ENCODE data around the gene SLC2A3. TPM values are rescaled to one million over a fixed set of nuclear protein-coding genes. Genes with fewer than 3 reads are reported as not detected.
"Not testable (repeated sequence)": the region's sequence is repeated elsewhere in the genome, so short reads cannot be mapped to it uniquely, and the experiment has no call there.

SLC2A3 gene
- total RNA-seq, 1 experiment from 2014 or later: 10.5 TPM

GRCh38 chr12:7972734-7973456 lies 36.9 kb upstream of the SLC2A3 start:
- Histone ChIP-seq H3K27me3 (ENCODE audit: insufficient read depth, low read length) (no peaks in the 10 kb centered on the region), H3K36me3 (ENCODE audit: control insufficient read depth in 1 of 2, insufficient read depth in 2 of 2, low read length in 2 of 2) (no peaks in the 10 kb centered on the region), H2AFZ (ENCODE audit: low read depth, low read length, poor library complexity, severe bottlenecking) (peak overlapping the region; percentile 26), H3K4me2 (ENCODE audit: low read length) (0 out of 2 replicates have a peak overlapping the region, but pooled peaks have one; percentile 50), H3K4me1 (ENCODE audit: control insufficient read depth in 1 of 2, insufficient read depth in 2 of 2, low read length in 2 of 2) (peaks cover 17 to 48% of the 10 kb centered on the region in 2 experiments), H3K9me2 (ENCODE audit: insufficient read depth) (no peaks in the 10 kb centered on the region), H3K4me3 (replicated peaks in 1 of 2; ENCODE audit: low read depth in 1 of 2, low read length in 2 of 2) (no peak overlapping the region), H3K27ac (ENCODE audit: low read depth, low read length) (no peak overlapping the region), H4K20me1 (ENCODE audit: insufficient read depth) (no peaks in the 10 kb centered on the region), H3K9me3 (ENCODE audit: control insufficient read depth in 1 of 2, insufficient read depth in 1 of 2, low read depth in 1 of 2, low read length in 2 of 2) (no peaks in the 10 kb centered on the region), H3K9ac (ENCODE audit: low read length) (no peak overlapping the region), H3K79me2 (ENCODE audit: insufficient read depth, low read length) (no peaks in the 10 kb centered on the region)
- TF ChIP-seq TCF7L2 (IDR thresholded peaks at IDR 0.05; ENCODE audit: borderline replicate concordance, extremely low read depth, insufficient read depth, insufficient read length) (no peak), SP1 (IDR thresholded peaks at IDR 0.05; ENCODE audit: low read depth) (no peak), SRF (IDR thresholded peaks at IDR 0.05; ENCODE audit: low read depth) (no peak), FOSL1 (IDR thresholded peaks at IDR 0.05; ENCODE audit: low read depth) (no peak)
- ChIA-PET CTCF (interaction anchor here (0.6 kb wide), 2 partner anchors 54 to 105 kb away, joined by 3 read pairs; no protein-coding TSS in a partner anchor), RAD21 (ENCODE audit: low non-redundant PET in 1 of 2, low total read pairs in 2 of 2, uncharacterized antibody in 2 of 2, unreplicated experiment in 2 of 2) (no interaction called here), POLR2A (no interaction called here)
- intact Hi-C loops (cut with micrococcal nuclease): no loop called here
- no peak for DNase-seq (ENCODE audit: low read depth, low spot score)
- no peak for ATAC-seq
- no TSS peak for BruUV-seq (replicated peaks)

GRCh38 chr12:7972269-7972668 lies 36.3 kb upstream of the SLC2A3 start:
- H3K4me2 ChIP-seq (ENCODE audit: low read length); H3K4me3 ChIP-seq (replicated peaks in 1 of 2; ENCODE audit: low read depth in 1 of 2, low read length in 2 of 2); H4K20me1 ChIP-seq (ENCODE audit: insufficient read depth); intact Hi-C loops (cut with micrococcal nuclease); H3K27me3 ChIP-seq (ENCODE audit: insufficient read depth, low read length); H3K9ac ChIP-seq (ENCODE audit: low read length); BruUV-seq (replicated peaks); POLR2A ChIA-PET; RAD21 ChIA-PET (ENCODE audit: low non-redundant PET in 1 of 2, low total read pairs in 2 of 2, uncharacterized antibody in 2 of 2, unreplicated experiment in 2 of 2); H3K9me3 ChIP-seq (ENCODE audit: control insufficient read depth in 1 of 2, insufficient read depth in 1 of 2, low read depth in 1 of 2, low read length in 2 of 2); DNase-seq (ENCODE audit: low read depth, low spot score); H2AFZ ChIP-seq (ENCODE audit: low read depth, low read length, poor library complexity, severe bottlenecking); H3K27ac ChIP-seq (ENCODE audit: low read depth, low read length); H3K9me2 ChIP-seq (ENCODE audit: insufficient read depth); ATAC-seq; H3K79me2 ChIP-seq (ENCODE audit: insufficient read depth, low read length); H3K36me3 ChIP-seq (ENCODE audit: control insufficient read depth in 1 of 2, insufficient read depth in 2 of 2, low read length in 2 of 2): not testable (repeated sequence)
- CTCF ChIA-PET: interaction anchor here (0.6 kb wide), 1 partner anchor 106 kb away, joined by 3 read pairs; no protein-coding TSS in a partner anchor
- peaks cover 17 to 46% of the 10 kb centered on the region in 2 experiments for H3K4me1 ChIP-seq (ENCODE audit: control insufficient read depth in 1 of 2, insufficient read depth in 2 of 2, low read length in 2 of 2)

GRCh38 chr12:7971765-7972164 lies 35.8 kb upstream of the SLC2A3 start:
- H3K9me3 ChIP-seq (ENCODE audit: control insufficient read depth in 1 of 2, insufficient read depth in 1 of 2, low read depth in 1 of 2, low read length in 2 of 2); H3K79me2 ChIP-seq (ENCODE audit: insufficient read depth, low read length); H3K27ac ChIP-seq (ENCODE audit: low read depth, low read length); POLR2A ChIA-PET; H4K20me1 ChIP-seq (ENCODE audit: insufficient read depth); CTCF ChIA-PET; DNase-seq (ENCODE audit: low read depth, low spot score); H3K4me2 ChIP-seq (ENCODE audit: low read length); H2AFZ ChIP-seq (ENCODE audit: low read depth, low read length, poor library complexity, severe bottlenecking); H3K9ac ChIP-seq (ENCODE audit: low read length); H3K27me3 ChIP-seq (ENCODE audit: insufficient read depth, low read length); RAD21 ChIA-PET (ENCODE audit: low non-redundant PET in 1 of 2, low total read pairs in 2 of 2, uncharacterized antibody in 2 of 2, unreplicated experiment in 2 of 2); BruUV-seq (replicated peaks); ATAC-seq; H3K9me2 ChIP-seq (ENCODE audit: insufficient read depth); H3K4me3 ChIP-seq (replicated peaks in 1 of 2; ENCODE audit: low read depth in 1 of 2, low read length in 2 of 2); H3K36me3 ChIP-seq (ENCODE audit: control insufficient read depth in 1 of 2, insufficient read depth in 2 of 2, low read length in 2 of 2): not testable (repeated sequence)
- intact Hi-C loops (cut with micrococcal nuclease): loop anchor here (2.0 kb wide), 1 partner anchor 39 kb away; no protein-coding TSS in a partner anchor
- H3K4me1 ChIP-seq (ENCODE audit: control insufficient read depth in 1 of 2, insufficient read depth in 2 of 2, low read length in 2 of 2): peaks cover 17 to 47% of the 10 kb centered on the region in 2 experiments

Data from HCT116 (cell line).